Neural progenitor cell (in vitro differentiated cells): Measurements from ENCODE around the gene PIGQ.

Experiments used
- CTCF ChIP-seq: fragments of 200-600 bp; sonication (generic); IDR thresholded peaks from 2 replicates; pipeline ENCODE4 v1.5.1; 2017; ENCODE audit warnings: antibody characterized with exemption, mild to moderate bottlenecking
- EZH2 ChIP-seq: fragments of 200-600 bp; sonication (generic); IDR thresholded peaks from 2 replicates; pipeline ENCODE4 v1.6.1; 2017; ENCODE audit warnings: antibody characterized with exemption, mild to moderate bottlenecking, moderate library complexity
- EZH2phosphoT487 ChIP-seq: fragments of 200-600 bp; sonication (generic); IDR thresholded peaks from 2 replicates; pipeline ENCODE4 v1.6.1; 2017; ENCODE audit warnings: antibody characterized with exemption

- TF ChIP-seq CTCF: no peak
- no peak for TF ChIP-seq EZH2phosphoT487
- no peak for TF ChIP-seq EZH2
These were observed 11.3 kb upstream of the PIGQ start for GRCh38 chr16:558298-559020.
